HG02970 (cell line): Measurements from ENCODE around the gene FBXO41.

Experiments
- ATAC-seq: cut with Tn5 transposase; IDR thresholded peaks from one replicate; pipeline ENCODE4 v1.9.1; 2021; ENCODE audit warnings: mild to moderate bottlenecking, moderate library complexity, moderate number of reproducible peaks; ENCODE audit not compliant: unreplicated experiment, low FRiP score

The FBXO41 gene

GRCh38 chr2:73250872-73251846 is 33.1 kb downstream of the FBXO41 start:
- no peak for ATAC-seq

- ATAC-seq: no peak
Observed at GRCh38 chr2:73249636-73250035, 34.6 kb downstream of the FBXO41 start.

GRCh38 chr2:73246850-73247249 is 37.4 kb downstream of the FBXO41 start:
- ATAC-seq: no peak

- no peak for ATAC-seq
Observed at GRCh38 chr2:73244580-73244979, 39.7 kb downstream of the FBXO41 start.

- ATAC-seq: no peak
Observed at GRCh38 chr2:73243884-73244570, 40.3 kb downstream of the FBXO41 start.

GRCh38 chr2:73239776-73240175 is 44.5 kb downstream of the FBXO41 start:
- ATAC-seq: no peak

GRCh38 chr2:73238976-73239375 is 45.3 kb downstream of the FBXO41 start:
- ATAC-seq: no peak

- ATAC-seq: no peak
Observed at GRCh38 chr2:73238149-73238548, 46.1 kb downstream of the FBXO41 start.

GRCh38 chr2:73237168-73237567 is 47.1 kb downstream of the FBXO41 start:
- ATAC-seq: no peak

- no peak for ATAC-seq
Observed at GRCh38 chr2:73235315-73236028, 48.8 kb downstream of the FBXO41 start.

GRCh38 chr2:73233932-73234832 is 50.1 kb downstream of the FBXO41 start, which contains the start of gene CCT7:
Gene CCT7, plus strand, starts transcription at chr2:73234308. Its CDS starts 71 bp downstream, at chr2:73234379.
- peak; percentile 55 for ATAC-seq

- peak; percentile 93 for ATAC-seq
Observed at GRCh38 chr2:73233154-73233931, 50.9 kb downstream of the FBXO41 start, which contains the start of gene PRADC1. Gene PRADC1, minus strand, starts transcription at chr2:73233239. Its CDS starts 79 bp downstream, at chr2:73233160.

- ATAC-seq: peak; percentile 1
Observed at GRCh38 chr2:73232403-73233153, 51.7 kb downstream of the FBXO41 start.

GRCh38 chr2:73228631-73229030 is 55.6 kb downstream of the FBXO41 start:
- no peak for ATAC-seq

- no peak for ATAC-seq
Observed at GRCh38 chr2:73227086-73227485, 57.2 kb downstream of the FBXO41 start.

- no peak for ATAC-seq
Observed at GRCh38 chr2:73225513-73226360, 58.5 kb downstream of the FBXO41 start.

- no peak for ATAC-seq
Observed at GRCh38 chr2:73223821-73224220, 60.5 kb downstream of the FBXO41 start.
